ENCODE measurements around the gene ETS1.

The ETS1 gene

DNA sequence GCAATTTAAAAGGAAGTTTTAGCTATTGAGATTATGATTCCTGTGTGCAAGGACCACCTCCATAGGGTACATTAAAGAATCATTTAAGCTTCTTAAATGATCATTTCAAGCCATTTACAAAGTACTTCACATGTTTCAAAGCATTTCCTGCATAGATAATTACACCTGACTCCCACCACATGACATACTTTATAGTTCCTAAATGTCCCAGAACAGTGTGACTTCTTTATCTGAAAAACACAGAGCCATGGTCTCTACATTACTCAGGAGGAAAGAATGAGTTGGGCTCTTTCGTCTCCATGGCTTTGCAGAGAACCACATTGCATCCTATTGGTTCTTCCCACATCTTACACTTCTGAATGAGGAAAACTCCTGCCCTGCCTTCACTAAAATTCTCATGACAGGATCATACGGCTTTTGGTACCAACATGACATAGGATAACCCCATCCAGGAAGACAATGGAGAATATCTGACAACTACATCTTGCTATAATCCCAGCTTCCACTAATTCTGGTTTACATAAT lies 88.6 kb downstream of the ETS1 start:
- DNase-seq: no peak

DNA sequence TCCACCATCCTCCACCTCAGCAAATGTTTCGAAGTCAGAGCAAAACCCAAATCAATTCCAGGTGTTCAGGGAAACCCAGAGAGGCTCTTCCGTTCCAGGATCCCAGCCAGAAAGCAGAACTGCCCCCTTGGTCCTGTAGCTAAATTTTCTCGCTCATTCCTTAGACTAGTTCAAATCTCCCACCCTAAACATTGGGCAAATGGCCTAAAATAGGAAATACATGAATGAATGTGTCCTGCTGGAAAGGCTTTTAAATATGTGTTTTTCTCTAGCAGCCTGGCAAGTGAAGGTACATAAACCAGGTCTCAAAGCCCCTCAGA lies 89.6 kb downstream of the ETS1 start:
- DNase-seq: no peak

DNA sequence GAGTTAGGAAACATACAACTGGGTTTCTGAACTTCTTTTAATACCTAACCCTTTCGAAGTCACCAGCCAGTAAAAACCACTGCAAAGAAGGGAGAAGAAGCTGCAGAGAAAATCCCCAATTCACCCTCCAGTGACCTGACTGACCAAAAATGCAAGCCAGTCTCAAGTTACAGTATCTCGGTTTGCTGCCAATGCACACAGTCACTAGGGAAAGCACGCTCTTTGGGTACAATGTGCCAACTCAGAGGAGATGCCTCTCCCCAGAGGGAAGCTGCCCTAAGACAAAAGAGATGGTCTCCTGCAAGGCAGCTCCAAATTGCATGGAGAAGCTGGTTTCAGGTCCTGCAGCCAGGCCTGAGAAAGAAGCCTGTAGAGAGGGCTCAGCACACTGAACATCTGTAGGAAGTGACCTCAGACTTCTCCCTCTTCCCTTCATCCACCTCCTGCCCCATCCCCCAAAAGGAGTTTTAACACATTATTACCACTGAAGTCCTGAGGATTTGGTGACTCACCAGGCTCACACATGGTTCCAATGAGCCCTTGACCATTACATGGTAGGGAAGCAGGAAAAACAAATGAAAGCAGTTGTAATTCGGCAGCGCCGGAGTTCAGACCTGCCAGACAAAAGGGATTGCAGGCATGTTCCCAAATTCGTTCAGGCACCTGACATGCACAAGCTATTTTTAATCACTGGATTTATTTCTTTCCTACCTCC lies 90.1 kb downstream of the ETS1 start:
- DNase-seq: no peak

DNA sequence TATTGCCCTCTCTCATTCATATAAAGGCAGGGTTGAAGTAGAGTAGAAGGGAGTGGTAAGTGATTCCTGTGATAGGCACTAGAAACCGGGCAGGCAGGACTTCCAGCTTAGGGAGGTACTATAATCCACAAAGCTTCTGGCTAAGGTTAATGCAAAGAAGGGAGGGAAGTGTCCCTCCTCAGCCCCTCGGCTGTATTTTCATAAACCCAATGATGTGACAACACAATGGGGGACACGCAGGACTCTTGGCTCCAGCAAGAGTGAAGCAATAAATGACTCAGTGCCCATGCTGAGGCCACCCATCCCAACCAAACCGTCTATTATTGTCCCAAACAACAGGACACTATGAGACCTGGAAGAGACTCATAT lies 90.7 kb downstream of the ETS1 start:
- no peak for DNase-seq

GRCh38 chr11:128496249-128496648 lies 91.1 kb downstream of the ETS1 start:
- DNase-seq: no peak

GRCh38 chr11:128494418-128495332 lies 92.7 kb downstream of the ETS1 start:
- no peak for DNase-seq

DNA sequence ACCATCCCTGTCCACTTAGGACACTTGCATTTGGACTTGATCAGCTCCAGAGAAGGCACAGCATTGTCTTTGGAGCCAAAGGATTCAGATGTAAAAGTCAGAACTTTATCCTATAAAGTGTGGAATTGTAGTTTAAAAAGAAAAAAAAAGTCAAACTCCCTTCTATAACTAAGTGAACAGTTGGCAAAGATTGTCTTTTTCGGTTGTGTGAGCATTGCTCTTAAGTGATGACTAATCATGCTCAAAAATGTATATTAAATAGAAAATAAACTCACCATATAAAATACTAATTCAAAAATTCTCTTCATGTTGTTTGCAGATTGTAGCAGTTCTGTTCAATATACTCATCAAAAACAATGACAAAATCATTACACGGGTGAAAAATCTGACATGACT lies 93.8 kb downstream of the ETS1 start:
- no peak for DNase-seq

DNA sequence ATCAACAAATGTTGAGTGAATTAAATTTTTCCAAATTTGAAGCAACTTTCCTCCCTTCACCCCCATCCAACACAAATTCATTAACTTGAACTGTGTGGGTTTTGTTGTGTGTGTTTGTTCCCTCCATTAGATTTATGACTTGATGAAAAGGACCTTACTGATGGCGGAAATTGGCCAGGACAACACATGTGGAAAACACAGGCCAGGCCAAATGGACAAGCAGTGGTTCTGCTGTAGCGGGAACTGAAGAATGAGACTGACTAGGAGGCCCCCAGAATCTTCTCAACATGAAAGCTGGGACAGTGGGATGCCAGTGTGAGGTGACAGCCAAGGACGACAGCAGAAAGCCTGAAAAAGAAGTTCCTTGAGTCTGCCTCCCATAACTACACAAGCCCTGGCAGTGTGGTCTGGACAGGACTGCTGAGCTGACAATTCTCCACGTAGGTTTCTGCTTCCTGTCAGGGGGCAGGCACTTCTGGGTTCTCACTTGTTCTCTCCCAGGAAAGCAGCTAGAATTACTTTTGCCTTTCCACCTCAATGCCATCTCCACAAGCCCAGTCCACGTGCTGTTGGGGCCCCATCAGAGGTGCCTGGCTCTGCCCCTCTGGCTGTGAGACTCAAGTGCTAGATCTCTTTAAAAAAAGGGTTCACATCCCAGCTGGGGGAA lies 94.3 kb downstream of the ETS1 start:
- no peak for DNase-seq

GRCh38 chr11:128492461-128492860 lies 94.9 kb downstream of the ETS1 start:
- DNase-seq: no peak

DNA sequence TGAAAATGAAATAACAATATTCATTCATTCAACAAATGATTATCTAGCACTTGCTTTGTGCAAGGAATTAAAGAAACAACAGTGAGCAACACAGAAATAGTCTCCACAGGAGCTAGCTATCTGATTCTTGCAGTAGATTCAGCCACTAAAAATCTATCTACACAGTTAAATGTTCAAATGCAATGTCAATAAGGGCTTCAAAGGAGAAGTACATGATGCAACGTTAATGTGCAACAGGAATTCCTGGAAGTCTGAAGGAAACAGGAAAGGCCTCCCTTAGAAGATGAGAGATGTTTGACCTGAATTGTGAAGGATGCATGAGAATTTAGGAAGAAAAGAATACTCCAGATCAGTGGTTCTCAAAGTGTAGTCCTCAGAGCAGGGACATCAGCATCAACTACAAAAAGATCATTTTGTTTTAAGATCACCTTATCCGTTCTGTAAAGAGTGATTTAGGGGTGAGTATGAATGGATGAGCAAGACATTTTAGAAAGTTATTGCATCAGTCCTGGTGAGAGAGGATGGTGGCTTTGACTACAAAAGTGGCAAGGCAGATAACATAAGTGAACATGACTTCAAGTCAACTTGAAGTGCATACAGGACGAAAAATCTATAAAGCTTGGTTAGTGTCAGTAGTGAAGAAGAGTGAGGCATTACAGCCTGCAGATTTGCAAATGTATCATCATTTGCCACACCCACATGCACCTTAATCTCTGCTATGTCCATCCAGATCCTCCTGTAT lies 96.0 kb downstream of the ETS1 start:
- no peak for DNase-seq

DNA sequence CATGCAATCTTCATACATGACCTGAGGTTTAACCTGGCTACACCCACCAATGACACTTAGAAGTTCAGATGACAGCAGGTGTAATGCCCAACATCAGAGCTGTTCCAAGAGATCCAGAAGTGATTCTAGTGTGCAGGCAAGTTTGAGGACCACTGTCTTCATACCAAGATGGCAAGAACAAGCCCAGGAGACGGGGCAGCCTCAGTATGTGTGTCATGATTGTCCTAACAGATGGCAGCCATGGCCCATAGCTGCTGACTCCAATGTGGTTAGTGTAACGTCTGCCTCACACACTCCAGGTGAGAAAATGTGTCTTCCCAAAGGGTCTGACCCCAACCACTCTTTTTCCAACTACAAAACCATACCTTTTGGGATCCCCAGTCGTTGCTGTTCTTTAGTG lies 97.3 kb downstream of the ETS1 start:
- no peak for DNase-seq

GRCh38 chr11:128488471-128488870 lies 98.9 kb downstream of the ETS1 start:
- no peak for DNase-seq

DNA sequence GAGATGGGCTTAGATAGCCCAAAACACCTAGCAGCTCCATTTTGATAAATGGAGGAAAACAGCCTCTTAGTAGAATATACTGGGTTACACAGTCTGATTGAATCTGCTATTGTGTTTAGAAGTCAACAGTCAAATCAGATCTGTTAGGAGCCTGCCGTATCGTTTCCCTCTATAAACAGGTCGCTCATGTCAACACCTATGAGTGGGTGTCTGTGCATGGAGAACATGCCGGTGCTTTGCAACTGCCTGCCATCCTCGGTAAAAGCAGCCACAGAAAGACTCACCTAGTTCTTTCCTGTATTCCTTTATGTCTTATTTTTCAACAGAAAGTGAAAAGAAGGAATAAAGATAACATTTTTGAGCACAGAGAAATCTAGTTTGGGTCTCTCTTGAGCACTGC lies 99.4 kb downstream of the ETS1 start:
- DNase-seq: no peak

DNA sequence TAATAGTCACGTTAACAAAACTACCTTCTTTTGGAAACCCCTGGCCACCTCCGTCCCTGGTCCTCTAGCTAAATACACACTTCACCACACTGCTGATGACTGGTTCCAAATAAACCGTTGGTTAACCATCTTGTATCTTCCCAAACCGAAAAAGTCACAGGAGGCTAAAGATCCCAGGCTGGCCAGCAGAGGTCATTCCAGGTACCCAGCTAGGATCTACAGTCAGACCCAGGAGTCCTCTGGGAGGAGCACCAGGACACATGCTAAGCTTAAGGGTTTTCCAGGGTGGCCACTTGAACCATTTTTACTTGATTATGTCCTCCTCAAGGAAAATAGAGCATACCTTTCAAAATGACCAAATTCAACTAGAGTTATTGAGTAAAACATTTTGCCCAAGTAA lies 103.2 kb downstream of the ETS1 start:
- DNase-seq: no peak

- DNase-seq: no peak
Observed at GRCh38 chr11:128483211-128483788, 104.1 kb downstream of the ETS1 start.

DNA sequence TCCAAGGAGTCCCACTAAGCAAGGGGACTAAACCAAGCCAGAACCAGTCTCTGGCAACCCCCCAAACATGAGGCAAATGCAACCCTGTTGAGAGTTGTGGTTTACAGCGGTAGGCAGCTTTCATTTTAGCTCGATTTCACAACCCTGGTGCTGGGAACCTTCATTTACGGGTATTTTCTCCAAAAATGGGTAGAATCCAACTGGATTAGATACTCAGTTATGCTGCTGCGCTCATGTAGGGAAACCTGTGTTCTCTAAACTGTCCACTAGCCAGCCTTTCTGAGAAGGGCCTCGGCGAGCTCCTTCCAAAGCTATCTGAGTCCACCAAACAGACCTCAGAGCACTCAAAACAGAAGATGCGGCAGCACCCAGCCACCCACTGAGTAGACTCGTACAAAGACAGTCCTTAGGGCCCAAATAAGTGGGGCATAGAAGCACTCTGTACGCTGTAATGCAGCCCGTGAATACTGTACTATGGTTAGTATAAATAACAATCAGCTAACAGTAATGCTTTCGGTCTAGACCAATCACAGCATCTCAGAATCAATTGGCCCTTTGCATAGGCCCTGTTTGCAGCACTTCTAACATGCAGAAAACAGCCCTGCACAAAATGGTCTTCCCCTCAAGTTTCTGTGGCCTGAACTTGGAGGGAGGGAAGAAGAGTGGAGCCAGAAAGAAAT lies 104.7 kb downstream of the ETS1 start:
- no peak for DNase-seq

- no peak for DNase-seq
Observed at GRCh38 chr11:128482092-128482491, 105.3 kb downstream of the ETS1 start.

GRCh38 chr11:128481135-128481534 lies 106.2 kb downstream of the ETS1 start:
- no peak for DNase-seq

DNA sequence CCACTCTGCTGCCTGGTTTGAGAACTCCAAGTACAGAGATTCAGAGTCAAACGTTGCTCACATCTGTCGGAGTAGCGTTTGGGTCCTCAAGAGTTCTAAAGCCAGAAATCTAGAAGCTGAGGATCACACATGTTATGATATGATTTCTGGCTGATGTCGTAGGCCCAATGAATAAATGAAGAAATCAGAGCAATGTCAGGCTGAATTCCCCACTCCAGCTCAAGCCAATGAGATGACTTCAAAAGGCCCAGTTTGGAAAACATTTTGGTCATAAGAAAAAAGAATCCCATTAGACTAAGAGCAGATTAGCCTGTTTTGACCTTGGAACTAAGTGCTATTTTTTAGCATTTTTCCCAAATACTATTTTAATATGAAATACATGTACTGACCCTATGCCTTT lies 106.7 kb downstream of the ETS1 start:
- DNase-seq: no peak

DNA sequence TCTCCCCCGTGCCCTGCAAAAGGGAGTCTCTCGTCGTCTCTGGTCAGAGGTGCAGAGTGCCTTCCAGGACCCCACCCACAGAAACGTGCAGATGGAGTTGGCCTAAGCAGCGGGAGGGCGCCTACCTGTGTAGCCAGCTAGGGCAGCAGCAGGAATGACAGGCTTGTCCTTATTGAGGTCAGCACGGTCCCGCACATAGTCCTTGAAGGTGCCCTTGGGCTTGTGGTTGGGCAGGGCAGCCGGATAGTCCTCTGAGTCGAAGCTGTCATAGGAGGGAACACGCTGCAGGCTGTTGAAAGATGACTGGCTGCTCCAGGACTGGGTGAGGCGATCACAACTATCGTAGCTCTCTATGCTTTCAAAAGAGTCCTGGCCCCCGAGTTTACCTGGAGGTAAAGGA lies 107.3 kb downstream of the ETS1 start:
- no peak for DNase-seq

DNA sequence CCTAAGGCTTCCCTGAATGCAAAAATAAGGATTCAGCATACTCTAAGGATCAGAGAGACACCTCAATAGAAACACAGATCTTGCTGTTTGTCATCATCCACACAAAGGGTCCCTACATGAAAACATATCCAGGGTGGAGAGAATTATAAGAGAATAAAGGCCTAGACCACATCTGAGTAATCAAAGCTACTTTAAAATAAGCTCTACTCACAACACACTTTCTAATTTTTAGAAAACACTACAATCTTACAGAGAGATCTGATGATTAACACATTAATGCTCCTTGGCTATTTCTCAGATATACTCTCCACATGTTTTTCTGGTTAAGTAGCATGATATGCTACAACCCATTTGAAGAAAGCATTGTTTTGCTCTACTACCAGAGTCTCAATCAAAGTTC lies 108.2 kb downstream of the ETS1 start:
- no peak for DNase-seq

GRCh38 chr11:128478305-128478704 lies 109.1 kb downstream of the ETS1 start:
- DNase-seq: no peak
